Measurements from ENCODE around the gene PRRG4.

GRCh38 chr11:32792948-32793475 is 36.7 kb upstream of the PRRG4 start:
- TF ChIP-seq SUZ12 (IDR thresholded peaks at IDR 0.05) (no peak), TARDBP (IDR thresholded peaks at IDR 0.05) (no peak), ELF4 (IDR thresholded peaks at IDR 0.05) (no peak), FOXK2 (IDR thresholded peaks at IDR 0.05) (no peak), HDGF (IDR thresholded peaks at IDR 0.05; ENCODE audit: borderline replicate concordance) (no peak), L3MBTL2 (conservative IDR thresholded peaks at IDR 0.05) (no peak), ZNF384 (IDR thresholded peaks at IDR 0.05) (no peak), SP1 (IDR thresholded peaks at IDR 0.05) (no peak), BHLHE40 (IDR thresholded peaks at IDR 0.05; ENCODE audit: borderline replicate concordance) (no peak), CTBP1 (IDR thresholded peaks at IDR 0.05; ENCODE audit: borderline replicate concordance) (no peak)
